ENCODE measurements around the gene NME7.

- TF ChIP-seq CTCF (IDR thresholded peaks at IDR 0.05 in 8 of 11, conservative IDR thresholded peaks at IDR 0.05 in 3 of 11), result no peak
- no peak for TF ChIP-seq POLR2A (IDR thresholded peaks at IDR 0.05)
Observed at GRCh38 chr1:169090308-169090899, 277.2 kb downstream of the NME7 start.
